HCT116 (cell line): ENCODE results near the gene RBP5.

ENCODE experiments used
- EGR1 ChIP-seq: IDR thresholded peaks from 2 replicates; pipeline ENCODE4 v1.6.1; 2012; ENCODE audit warnings: low read depth
- EZH2 ChIP-seq: fragments of 200-600 bp; sonication (generic); IDR thresholded peaks from 2 replicates; pipeline ENCODE4 v1.6.1; 2017; ENCODE audit warnings: antibody characterized with exemption, mixed run types
- POLR2A ChIP-seq: IDR thresholded peaks from 2 replicates; pipeline ENCODE4 v1.7.0; 2011; ENCODE audit warnings: borderline replicate concordance; ENCODE audit not compliant: insufficient read depth, insufficient read length; ENCODE audit errors: extremely low read depth
- YY1 ChIP-seq: IDR thresholded peaks from 2 replicates; pipeline ENCODE4 v1.6.1; 2011; ENCODE audit warnings: low read length, low read depth, moderate library complexity, mild to moderate bottlenecking; ENCODE audit not compliant: insufficient replicate concordance; ENCODE audit errors: extremely low read depth
- TF ChIP-seq, protein P1 (sequence below), 3 experiments: fragments of 200-600 bp in 1 of 3; sonication (generic) in 1 of 3; IDR thresholded peaks in 2 of 3; conservative IDR thresholded peaks in 1 of 3; 2 replicates each; pipeline ENCODE4 v1.5.1; 2012 to 2017; ENCODE audit warnings: low read depth in 2 of 3, low read length in 2 of 3, antibody characterized with exemption in 1 of 3, borderline replicate concordance in 1 of 3, control low read depth in 1 of 3, mild to moderate bottlenecking in 1 of 3, mixed read lengths in 1 of 3, mixed run types in 1 of 3, moderate library complexity in 1 of 3; ENCODE audit not compliant: insufficient read depth in 1 of 3
- TF ChIP-seq, protein P2 (sequence below): IDR thresholded peaks from 2 replicates; pipeline ENCODE4 v1.6.1; 2012
- TF ChIP-seq, protein P3 (sequence below): IDR thresholded peaks from 2 replicates; pipeline ENCODE4 v1.6.1; 2011; ENCODE audit warnings: mild to moderate bottlenecking, low read length, moderate library complexity; ENCODE audit not compliant: insufficient replicate concordance; ENCODE audit errors: extremely low read depth

DNA sequence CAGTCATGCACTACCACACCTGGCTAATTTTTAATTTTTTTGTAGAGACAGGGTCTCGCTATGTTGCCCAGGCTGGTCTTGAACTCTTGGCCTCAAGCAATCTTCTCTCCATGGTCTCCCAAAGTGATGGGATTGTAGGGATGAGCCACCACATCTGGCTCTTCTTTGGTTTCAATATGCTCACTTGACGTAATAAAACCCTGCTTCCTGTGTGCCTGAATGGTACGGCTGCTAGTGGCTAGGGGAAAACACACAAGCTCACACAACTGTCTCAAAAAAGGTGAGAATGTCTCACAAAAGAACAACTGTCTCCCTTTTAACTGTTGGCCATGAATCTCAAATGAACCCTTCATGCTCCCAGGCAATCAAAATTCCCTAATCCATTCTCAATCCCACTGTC lies 53.2 kb downstream of the RBP5 start:
- TF ChIP-seq EGR1 (no peak), POLR2A (no peak), YY1 (no peak), EZH2 (no peak)
- TF ChIP-seq, protein P1, sequence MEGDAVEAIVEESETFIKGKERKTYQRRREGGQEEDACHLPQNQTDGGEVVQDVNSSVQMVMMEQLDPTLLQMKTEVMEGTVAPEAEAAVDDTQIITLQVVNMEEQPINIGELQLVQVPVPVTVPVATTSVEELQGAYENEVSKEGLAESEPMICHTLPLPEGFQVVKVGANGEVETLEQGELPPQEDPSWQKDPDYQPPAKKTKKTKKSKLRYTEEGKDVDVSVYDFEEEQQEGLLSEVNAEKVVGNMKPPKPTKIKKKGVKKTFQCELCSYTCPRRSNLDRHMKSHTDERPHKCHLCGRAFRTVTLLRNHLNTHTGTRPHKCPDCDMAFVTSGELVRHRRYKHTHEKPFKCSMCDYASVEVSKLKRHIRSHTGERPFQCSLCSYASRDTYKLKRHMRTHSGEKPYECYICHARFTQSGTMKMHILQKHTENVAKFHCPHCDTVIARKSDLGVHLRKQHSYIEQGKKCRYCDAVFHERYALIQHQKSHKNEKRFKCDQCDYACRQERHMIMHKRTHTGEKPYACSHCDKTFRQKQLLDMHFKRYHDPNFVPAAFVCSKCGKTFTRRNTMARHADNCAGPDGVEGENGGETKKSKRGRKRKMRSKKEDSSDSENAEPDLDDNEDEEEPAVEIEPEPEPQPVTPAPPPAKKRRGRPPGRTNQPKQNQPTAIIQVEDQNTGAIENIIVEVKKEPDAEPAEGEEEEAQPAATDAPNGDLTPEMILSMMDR (IDR thresholded peaks at IDR 0.05 in 2 of 3, conservative IDR thresholded peaks at IDR 0.05 in 1 of 3; ENCODE audit: borderline replicate concordance in 1 of 3, insufficient read depth in 1 of 3, low read depth in 2 of 3, low read length in 2 of 3) = no peak
- TF ChIP-seq, protein P2, sequence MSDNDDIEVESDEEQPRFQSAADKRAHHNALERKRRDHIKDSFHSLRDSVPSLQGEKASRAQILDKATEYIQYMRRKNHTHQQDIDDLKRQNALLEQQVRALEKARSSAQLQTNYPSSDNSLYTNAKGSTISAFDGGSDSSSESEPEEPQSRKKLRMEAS = no peak
- TF ChIP-seq, protein P3, sequence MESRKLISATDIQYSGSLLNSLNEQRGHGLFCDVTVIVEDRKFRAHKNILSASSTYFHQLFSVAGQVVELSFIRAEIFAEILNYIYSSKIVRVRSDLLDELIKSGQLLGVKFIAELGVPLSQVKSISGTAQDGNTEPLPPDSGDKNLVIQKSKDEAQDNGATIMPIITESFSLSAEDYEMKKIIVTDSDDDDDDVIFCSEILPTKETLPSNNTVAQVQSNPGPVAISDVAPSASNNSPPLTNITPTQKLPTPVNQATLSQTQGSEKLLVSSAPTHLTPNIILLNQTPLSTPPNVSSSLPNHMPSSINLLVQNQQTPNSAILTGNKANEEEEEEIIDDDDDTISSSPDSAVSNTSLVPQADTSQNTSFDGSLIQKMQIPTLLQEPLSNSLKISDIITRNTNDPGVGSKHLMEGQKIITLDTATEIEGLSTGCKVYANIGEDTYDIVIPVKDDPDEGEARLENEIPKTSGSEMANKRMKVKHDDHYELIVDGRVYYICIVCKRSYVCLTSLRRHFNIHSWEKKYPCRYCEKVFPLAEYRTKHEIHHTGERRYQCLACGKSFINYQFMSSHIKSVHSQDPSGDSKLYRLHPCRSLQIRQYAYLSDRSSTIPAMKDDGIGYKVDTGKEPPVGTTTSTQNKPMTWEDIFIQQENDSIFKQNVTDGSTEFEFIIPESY = no peak
